HS-27A (cell line): ENCODE measurements around the gene KAT7.
"Not testable (repeated sequence)": the region's sequence is repeated elsewhere in the genome, so short reads cannot be mapped to it uniquely, and the experiment has no call there.

Experiments used
- DNase-seq: peaks from one replicate; pipeline ENCODE4 v3.0.0-alpha.2; 2012; ENCODE audit warnings: low read depth, missing footprints

Gene KAT7

DNA sequence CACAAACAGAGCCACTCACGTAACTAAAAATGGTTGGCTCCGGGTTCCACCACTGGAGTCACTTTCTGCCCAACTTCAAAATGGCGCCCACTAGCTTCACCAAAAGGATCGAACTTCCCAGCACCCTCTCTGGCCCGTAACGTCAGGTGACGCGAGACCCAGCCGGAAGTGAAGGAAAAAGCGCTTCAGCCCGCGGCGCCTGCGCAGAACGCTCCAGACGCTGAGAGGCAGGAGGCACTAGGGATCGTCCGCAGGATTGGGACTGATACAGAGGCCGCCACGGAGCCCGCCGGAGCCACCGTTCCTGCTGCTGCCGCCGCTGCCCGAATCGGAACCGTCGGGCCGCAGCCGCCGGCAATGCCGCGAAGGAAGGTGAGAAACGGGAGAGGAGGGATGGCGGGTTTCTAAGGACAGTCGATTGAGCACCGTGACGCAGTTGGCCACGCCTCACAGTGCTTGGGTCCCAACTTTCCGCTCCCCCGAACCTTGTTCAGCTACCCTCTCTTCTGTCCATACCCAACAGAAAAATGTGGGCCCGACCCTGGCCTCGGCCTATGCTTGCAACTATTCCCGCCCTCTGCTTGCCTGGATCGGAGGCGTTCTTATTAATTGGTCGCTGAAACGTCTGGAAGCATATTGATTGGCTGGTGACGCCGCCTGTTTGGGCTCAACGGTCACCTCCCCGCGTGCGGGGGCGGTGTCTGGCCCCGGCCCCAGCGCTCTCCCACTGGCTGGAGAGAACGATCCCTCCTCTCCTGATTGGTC, at the start of gene KAT7:
TSS of gene KAT7 (plus strand) at position 204 of the 765 bp plus-strand sequence. CDS start at position 358, 154 bp downstream.
- DNase-seq: peak; percentile 97

DNA sequence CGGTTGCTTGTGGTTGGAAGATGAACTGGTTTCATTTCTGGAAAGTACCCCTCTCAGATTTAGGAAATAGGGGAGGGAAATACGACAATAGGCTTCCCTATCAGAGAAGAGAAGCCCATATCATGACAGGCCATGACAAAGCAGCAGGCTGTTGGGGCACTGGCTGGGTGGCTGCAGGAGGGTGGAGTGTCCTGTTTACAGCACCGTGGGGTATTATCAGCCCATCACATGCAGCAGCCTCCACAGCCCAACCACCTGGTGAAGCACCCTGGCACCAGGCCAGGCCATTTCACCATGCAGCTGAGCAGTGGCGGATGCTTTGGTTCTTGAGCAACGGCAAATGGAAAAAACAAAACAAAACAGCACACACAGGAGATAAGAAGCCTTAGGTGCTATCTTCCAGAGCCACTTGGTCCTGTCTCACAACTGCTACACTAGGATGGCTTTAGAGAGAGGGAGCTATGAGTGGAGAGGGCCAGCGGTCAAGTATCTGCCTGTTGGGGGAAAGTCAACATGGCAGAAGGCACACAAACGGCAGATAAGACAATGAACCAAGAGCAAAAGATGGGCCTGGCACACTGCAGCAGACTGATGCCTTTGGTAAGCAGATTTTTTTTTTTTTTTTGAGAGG, 48.7 kb upstream of the KAT7 start:
- DNase-seq: no peak

DNA sequence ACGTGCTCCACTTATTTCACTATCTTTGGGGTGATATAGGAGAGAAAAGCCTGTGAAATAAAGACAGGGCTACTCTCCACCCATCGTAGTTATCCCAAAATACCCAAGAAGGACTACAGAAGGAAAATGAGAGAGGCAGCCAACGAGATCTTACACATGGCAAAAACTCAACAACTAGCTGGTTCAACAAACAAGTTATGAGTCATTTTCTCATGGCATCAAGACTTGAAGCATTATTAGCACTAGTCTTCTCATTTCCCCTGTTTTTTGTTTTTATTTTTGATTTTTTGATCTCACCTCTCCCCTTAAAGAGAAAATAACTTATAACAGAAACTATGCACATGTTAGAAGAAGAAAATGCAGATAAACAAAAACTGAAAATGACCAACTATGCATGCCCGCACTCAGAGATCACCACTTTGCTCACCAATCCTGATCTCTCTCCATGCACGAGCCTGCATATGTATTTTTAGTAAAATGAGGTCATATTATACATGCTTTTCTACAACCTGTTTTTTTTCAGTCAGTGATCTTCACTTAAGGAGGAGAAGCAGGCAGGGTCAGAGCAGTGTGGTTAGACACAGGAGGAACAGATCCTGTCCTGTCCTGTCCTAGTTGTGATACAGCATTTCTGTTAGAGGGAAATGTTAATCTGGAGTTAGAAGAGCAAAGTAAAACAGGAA, 47.3 kb upstream of the KAT7 start:
- no peak for DNase-seq

DNA sequence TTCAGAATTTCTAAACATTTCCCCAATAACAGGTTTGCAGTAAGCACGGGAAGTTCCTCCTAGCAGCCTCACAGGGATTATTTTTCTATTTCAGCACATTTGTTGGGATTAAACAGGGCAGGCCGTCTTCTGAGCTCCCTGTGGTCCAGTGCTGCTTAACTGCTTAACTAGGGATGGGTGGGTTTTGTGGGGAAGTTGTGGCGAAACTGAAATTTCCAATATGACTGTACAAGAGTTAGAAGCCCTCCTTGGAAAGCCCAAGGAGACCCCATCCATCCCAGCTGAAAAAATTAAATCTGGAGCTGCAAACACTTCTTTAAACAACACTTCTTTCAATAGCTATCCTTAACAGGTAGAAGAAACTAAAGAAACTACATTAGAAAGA, 46.8 kb upstream of the KAT7 start:
- DNase-seq: no peak

DNA sequence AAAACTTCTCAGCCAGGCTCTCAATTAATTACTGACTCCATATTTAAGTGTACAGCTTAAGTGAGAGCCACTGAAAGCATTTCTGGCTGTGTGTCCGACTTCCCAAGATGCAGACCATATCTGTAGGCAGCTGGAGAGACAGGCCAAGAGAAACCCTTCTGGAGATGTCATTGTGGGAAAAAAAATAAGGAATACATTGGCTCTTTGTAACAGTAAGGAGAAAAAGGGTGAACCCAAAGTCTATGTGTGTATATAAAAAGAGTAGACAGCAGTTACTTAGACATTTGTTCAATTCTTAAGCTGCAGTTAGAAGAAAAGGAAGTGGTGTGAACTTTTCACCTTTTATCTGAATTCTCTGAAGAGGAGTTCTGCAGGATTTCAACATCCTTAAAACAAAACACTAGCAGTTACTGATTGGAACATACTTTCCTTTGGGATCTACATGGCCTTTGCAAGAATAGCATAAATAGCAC, 46.3 kb upstream of the KAT7 start:
- DNase-seq: no peak

DNA sequence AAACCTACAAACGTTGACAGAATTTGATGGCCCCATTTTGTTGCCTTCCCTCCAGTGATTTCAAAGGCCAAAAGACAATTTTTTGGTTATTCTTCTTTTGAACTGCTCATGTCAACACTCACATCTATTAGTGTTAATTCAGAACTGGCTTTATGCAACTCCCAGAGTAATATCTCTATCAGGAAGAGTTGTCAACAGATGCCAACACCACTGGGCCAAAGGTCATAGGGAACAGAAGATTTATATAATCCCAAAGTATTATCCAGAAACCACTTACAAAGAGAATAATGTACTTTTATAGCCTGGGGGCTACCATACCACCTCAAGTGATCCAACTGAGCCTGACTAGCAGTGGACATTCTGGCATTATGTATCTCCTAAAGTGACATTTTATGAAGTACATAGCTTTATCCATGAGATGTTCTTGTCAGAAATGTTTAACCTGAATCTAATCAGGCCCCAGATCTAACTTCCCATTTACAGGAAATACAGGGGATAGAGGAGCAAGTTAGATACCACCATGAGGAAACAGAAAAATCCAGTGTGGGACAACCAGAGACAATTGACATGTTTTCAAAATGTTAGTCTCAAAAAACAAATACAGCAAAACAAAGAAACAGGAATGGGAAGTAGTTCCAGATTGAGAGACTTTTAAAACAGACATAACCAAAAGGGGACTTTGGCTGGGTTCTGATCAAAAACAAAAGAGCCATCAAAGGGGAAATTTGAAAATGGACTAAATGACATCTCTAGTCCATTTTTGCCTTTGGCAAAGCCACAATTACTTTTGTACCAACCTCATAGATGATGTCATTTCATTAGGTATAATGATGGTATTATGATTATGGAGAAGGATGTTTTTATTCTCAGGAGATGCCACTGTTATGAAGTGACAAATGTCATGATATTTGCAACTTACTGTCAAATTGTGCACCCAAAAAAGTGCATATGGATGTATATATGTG, 43.0 kb upstream of the KAT7 start:
- DNase-seq: no peak

DNA sequence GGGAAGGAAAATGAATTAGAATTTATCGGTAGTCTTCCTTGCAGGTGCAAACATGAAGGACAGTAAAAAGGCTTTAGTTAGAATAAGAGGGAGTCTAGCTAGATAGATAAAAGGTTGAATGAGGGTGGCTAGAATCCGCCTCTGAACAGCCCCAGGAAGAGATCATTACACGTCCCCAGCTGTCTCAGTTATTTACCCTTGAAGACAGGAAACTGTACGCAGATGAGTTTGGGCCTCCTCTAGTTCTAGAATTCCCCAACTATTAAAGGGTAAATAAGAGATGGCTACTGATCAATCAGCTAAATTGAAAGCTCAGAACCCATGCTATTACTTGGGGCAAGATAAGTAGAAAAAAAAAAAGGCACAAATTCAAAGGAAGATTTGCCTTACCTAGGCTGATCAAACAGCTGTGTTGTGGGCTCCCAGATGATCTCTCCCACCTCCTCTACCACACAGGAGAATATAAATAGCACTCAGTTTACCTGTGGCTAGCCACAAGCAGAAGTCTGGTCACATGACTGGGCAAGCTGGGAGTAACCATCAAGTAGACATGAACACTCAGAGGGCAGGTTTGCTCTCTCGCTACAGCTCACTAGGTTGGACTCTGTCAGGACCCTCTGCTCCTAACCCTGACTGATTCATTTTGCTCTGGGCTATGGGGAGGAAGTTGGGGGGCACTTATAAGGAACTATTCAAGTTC, 41.5 kb upstream of the KAT7 start:
- DNase-seq: no peak

DNA sequence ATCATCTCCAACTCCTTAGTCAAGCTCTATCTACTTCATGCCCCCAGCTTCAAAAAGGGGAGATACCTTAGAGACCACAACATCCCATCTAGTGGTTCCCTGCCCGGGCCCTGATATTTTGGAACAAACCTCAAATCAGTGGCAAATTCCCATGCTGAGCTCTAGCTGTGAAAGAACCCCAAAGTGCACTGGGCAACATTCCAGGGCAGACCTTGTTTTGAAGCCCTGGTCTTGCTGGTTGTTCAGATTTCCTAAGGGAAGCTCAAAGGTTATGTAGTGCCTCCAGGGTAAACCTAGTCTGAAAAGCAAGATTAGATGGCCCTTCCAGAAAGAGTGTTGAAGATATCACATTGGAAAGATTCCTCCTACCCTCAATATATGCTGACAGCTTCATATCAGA, 40.8 kb upstream of the KAT7 start:
- DNase-seq: no peak

DNA sequence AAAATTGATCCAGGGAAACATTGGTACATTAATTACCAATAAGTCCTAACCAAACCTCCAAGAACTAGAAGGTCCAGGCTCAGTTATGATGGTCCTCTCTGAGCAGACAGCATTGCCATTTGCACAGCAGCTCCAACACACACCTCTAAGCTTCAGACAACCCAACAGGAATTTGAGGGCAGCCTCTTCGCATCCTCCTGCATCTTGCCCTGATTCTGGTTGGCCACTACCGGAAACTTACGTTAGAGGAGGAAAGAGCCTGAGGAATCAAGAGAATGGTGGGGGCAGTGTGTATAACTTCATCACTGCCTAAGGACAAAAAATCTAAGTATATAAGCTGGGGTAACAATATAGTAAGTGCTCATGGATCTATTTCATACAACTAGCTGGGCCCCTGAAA, 40.3 kb upstream of the KAT7 start:
- DNase-seq: no peak

DNA sequence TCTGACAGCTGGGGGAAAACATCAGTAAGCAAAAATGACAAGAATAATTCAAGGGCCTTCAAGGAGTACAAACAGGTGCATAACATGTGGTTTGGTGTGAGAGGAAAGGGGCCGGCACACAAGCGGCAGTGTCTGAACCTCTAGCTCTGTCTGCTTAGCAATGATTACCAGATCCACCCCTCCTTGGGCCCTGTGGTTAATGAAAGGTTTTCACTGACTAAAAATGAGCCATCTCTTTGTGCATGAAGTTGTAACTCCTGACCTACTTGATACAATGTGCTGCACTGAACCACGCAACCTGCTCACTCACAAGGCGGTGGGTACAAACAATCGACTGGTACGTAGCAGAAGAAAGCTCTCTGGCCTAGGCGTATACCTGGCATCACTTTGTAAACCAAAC, 39.7 kb upstream of the KAT7 start:
- no peak for DNase-seq

DNA sequence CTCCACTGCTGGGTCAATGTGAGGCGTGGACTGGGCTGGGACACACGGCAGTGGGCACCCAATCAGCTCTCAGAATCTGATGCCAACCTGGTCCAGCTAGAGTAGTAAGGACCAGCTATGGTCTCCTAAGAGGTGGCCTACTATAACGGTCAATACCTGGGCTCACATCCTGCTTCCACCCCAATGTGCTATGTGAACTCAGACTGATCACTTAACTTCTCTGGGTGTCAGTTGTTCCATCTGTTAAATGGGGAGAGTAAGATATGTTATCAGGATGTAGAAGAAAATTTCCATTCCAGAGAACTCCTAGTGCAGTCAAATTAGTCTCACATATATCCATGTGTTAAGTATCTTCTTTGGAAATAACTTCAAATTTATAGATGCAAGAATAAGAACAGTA, 38.8 kb upstream of the KAT7 start:
- DNase-seq: no peak

DNA sequence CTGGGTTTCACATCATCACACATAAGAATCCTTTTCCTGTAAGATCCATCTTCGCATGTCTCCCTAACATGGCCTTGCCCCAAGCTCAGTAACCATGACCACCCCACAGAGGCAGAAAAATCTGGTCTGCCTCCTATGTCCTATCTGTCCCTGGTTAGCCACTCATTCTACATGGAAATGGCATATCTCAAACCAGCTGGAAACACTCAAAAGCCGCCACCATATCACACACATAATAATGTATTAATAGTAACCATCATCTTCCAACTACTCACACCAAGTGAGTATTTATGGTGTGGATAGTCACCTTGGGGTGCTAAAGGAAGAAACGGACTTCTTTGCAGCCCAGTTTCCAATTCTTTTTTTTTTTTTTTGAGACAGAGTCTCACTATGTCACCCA, 36.0 kb upstream of the KAT7 start:
- no peak for DNase-seq

DNA sequence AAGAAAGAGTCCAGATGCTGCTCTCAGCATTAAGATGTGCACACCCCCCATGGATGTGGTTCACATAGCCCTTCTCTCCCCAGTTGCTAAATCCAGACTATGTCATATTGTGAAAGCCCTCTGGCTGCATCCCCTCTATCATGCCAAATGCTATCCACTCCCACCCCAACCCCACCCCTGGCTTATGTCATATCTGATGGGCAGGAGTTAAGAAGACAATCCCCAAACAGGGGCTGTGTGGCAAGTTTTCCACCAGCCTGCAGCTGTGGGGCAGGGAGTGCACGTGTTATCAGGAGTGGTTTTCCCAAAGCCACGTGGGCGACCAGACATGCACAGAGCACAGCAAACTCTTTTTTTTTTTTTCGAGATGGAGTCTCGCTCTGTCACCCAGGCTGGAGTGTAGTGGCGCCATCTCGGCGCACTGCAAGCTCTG, 34.5 kb upstream of the KAT7 start:
- DNase-seq: no peak

DNA sequence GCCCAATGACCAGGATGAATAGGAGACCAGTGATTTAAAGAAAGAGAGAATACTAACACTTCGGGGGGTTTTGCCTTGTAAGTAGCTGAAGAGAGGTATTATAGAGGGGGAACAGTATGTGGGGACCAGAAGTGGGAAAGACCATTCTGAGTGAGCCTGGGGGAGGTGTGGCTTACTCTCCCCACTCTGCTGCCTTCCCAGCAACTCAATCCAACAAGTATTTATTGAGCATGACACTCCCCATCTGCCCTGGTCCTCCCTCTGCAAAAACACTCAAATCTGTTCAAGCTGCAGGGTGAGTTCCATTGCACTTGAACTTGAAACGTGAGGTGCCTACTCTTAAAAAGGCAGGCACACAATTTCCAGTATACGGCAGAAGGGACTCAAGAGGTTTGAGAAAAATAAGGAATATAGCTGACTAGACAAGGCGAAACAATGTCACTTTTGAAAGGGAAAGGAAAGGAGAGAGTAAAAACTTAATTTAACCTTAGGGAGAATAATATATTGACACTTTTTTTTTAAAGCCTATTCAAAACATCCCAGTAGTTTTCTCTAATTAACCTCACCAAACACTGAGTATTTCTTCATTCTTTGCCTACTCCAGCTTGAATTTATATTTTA, 32.7 kb upstream of the KAT7 start:
- no peak for DNase-seq

DNA sequence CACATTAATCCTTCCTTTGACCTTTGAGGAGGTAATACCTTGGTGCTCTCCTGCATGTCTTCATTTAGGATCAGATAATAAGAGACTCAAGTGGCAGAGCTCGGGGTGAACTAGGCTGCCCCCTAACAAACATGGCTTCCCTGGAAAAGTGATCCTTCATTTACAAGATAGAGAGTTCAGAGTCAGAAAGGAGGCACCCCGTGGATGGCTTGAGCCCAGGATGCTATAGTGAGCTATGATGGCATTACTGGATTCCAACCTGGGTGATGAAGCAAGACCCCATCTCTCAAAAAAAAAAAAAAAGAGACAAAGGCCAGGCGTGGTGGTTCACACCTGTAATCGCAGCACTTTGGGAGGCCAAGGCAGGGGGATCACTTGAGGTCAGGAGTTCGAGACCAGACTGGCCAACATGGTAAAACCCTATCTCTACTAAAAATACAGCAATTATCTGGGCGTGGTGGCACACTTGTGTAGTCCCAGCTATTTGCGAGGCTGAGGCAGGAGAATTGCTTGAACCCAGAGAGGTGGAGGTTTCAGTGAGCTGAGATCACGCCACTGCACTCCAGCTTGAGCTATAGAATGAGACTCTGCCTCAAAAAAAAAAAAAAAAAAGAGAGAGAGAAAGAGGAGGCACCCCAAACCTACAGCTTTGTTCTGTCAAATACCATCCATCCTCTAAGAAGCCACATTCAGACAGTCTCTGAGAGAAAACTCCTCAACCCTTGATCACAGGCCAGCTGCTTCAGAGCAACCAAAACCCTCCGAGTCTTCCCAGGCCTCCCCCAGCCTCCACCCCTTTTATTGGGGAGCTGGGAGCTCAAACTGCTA, 31.9 kb upstream of the KAT7 start:
- DNase-seq: no peak

DNA sequence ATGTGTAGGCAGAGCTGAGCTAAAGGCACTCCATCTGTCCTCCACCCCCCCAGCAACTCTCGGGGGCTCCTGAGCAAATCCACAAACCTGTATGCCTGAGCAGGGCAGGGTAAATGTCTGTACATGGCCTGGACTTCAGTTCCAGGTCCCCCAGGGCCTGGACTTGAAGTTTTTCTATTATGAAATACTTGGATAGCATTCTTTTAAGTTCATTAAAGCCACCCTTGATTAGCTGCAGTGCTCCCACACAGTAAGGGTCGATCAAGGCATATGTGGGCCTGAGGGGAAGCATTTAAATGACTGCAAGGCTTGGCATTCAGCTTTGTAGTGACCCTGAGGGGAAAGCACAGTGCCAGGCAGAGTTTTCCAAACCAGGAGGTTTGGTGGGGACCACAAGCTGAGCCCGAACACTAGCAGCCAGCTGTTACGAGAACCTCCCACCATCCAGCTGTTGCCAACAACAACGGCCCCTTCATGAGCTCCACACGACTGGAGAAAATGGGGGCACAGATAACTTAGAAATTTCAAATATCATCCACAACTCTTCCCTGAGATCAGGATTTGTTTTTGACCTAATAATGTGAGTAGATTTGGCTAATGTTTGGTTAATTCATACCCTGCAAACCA, 31.2 kb upstream of the KAT7 start:
- no peak for DNase-seq

DNA sequence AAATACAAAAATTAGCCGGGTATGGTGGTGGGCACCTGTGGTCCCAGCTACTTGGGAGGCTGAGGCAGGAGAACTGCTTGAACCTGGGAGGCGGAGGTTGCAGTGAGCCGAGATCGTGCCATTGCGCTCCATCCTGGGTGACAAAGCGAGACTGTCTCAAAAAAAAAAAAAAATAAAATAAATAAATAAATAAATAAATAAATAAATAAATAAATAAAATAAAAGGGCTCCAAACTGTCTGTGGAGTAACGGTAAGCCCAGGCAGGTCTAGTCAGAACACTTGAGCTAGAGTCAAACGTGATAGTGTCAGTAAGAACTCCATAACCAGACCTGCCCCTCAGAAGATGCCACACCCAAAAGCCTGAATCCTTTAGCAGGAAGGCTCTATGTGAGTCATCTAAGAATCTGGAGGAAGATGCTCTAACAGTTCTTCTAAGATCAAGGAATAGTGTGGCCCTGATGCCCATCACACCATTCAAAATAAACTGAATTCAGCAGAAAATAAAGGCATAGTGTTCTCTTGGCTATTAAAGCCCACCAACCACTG, 29.9 kb upstream of the KAT7 start:
- DNase-seq: not testable (repeated sequence)

DNA sequence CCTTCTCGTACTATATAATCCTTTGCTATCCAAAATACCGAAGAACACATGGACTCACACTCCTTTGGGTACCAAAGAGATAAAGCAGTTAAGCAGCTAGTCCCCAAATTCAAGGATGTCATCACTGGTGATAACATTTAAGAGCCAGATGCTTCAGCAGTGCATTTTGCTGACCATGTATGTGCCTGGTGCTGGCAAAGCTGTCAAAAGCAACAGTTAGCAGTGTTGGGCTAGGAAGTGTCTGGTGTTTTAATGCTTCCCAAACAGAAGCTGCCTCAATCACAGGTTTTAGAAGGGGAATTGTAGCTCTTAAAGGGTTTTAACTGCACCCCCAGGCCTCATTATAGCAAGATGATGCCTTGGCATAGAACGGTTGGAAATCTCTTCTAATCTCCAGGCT, 29.3 kb upstream of the KAT7 start:
- DNase-seq: no peak

DNA sequence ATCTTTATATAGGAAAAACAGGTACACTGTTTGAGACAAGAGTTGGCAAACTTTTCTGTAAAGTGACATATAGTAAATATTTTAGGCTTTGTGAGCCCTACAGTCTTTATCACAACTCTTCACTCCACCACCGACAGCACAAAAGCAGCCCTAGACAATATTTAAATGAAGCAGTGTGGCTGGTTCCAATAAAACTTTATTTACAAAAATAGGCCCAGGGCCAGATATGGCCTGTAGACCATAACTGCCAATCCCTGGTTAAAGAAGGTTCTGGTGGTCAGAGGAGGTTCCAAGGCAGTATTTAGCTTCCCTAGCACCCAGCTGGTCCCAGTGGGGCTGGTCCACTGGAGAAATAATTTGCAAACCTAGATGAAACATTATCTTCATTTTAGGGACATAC, 28.2 kb upstream of the KAT7 start:
- no peak for DNase-seq
